HuH-7.5 (cell line): ENCODE results near the gene ATXN7L3.
A peak's percentile ranks its signal among the peaks of the same experiment; 100 is the strongest.

Experiments
- DNase-seq: peaks from one replicate; pipeline ENCODE4 v3.0.0; 2011; ENCODE audit warnings: low spot score

ATXN7L3 gene

DNA sequence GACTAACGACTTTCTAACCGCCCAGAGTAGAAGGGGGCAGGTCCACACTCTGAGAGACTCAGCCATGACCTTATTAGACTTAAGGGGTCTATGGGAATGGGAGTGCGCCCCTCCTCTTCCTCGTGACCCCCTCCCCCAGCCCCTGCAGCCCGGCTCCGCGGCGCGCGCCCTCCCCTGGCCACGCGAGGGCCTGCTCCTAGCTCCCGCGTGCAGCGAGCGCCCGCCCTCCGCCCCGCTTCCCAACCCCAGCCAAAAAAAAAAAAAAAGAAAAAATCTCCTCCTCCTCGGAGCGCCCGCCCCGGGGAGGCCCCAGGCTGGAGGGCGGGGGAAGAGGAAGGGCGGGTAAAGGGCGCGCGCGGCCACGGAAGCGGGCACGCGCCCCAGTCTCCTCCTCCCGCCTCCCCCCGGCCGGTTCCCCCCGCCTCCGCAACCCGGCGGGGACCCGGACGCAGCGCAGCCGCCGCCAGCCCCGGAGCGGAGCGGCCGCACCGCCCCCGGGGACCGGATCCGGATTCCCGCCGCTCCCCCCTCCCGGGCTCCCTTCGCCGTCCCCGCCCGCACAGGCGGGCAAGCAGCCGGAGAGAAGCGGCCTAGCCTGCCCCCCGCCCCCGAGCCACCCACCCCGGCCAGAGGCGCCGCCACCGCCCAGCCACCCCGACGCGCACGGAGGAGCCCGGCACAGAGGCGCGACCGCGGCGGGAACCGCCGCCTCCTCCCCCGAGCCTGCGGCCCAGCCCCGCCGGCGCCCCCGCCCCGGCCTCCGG lies 18.8 kb upstream of the ATXN7L3 start:
- DNase-seq: peak; percentile 85

DNA sequence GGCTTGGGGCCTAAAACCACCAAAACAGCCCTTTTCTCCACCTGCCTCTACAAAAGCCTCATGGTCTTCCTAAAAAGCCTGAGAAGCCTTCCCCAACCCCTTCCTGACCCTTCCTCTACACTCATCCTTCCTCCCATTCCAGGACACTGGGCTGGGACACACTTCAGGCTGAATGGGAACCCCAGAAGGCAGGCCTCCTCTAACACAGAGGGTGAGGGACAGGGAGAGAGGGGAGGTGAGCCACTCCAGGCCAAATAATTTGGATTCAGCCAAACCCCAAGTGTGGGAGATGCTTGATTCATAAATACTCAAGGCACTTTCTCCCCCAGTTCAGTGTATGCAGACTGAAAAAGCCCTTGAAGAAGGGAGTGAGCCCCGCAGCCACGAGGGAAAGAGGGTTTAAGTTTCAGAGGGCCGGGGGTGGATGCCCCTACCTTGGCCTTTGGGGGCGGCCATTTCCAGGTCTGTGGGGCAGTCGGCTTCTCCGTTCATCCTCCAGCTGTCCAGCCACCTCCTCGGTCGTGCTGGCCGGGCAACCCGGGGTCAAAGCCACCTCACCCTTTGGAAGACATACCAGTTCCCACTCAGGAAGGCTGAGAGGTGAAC lies 18.2 kb upstream of the ATXN7L3 start:
- DNase-seq: no peak

- DNase-seq: no peak
These were observed 17.0 kb upstream of the ATXN7L3 start for GRCh38 chr17:44216694-44217093.

- DNase-seq: no peak
These were observed 16.5 kb upstream of the ATXN7L3 start for GRCh38 chr17:44216173-44216572.

- DNase-seq: no peak
These were observed 15.2 kb upstream of the ATXN7L3 start for GRCh38 chr17:44214896-44215295.

- DNase-seq: no peak
These were observed 14.5 kb upstream of the ATXN7L3 start for GRCh38 chr17:44214230-44214494.

GRCh38 chr17:44213403-44214229 lies 13.9 kb upstream of the ATXN7L3 start:
- no peak for DNase-seq

GRCh38 chr17:44212507-44213402 lies 13.1 kb upstream of the ATXN7L3 start:
- no peak for DNase-seq

DNA sequence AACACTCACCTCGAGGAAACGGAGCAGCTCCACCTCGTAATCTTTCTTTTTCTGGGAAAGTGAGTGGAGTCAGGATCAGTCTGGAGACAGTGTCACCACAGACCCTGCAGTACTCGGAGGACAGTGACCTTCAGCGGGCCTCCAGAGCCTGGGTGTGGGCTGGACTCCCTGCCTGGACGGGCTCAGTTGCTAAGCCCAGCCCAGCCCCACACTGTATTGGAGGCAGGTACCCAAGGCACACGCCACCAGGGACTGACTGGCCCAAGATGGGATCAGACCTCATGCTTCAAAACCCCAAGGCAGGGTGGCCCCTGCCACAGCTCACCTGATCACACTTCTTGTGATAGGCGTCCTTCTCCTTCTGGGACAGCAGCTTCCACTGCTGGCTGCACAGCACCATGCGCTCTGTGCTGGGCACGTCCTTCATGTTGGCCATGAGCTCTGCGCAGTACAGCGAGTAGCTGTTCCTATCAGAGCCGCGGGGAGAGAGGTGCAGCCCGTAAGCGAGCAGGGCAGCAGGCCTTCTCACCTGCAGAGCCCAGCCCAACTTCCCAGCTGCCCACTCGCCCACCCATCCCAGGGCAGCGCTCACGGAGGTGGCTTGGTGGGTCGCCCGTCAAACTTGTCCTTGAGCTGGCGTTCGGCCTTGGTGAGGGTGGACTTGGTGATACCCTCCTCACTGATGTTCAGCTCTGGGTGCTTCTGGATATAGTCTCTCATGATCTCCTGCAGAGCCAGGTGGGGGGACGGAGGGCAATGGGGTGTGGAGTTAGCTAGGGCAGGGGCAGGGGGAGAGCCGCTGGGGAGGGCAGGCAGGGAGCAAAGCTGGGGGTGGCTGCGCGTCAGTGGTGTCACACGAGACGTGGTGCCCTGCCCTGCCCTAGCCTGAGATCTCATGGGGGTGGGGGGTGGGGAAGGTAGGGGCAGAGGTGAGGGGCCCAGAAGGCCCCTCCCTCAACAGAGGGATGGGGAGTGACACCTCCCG lies 11.9 kb upstream of the ATXN7L3 start:
- no peak for DNase-seq

GRCh38 chr17:44210342-44211192 lies 10.9 kb upstream of the ATXN7L3 start:
- DNase-seq: peak; percentile 93

DNA sequence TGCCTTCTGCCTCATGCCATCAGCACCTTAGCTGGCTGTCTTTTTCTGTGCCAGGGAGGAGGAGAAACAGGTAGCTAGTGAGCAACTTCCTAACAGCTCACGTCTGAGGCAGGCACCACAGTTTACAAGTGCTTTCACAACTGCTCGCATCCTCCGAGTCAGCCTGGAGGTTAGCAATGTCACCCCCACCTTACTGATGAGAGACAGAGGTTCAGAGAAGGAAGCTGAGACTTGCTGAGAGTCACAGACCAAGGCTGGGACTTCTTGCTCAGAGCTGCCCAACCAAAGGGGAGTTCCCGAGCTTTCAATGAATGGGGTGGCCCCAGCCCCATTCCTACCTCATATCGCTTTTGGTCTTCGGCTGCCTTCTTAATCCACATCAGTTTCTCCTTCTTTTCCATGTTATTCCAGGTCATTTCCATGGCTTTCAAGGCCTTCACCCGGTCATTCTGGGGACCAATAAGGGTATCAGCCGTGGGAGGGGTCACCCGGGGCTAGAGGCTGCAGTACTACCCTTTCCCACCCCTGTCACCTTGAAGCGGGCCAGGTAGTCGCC lies 10.2 kb upstream of the ATXN7L3 start:
- no peak for DNase-seq

- DNase-seq: no peak
These were observed 8.1 kb upstream of the ATXN7L3 start for GRCh38 chr17:44207743-44208142.

DNA sequence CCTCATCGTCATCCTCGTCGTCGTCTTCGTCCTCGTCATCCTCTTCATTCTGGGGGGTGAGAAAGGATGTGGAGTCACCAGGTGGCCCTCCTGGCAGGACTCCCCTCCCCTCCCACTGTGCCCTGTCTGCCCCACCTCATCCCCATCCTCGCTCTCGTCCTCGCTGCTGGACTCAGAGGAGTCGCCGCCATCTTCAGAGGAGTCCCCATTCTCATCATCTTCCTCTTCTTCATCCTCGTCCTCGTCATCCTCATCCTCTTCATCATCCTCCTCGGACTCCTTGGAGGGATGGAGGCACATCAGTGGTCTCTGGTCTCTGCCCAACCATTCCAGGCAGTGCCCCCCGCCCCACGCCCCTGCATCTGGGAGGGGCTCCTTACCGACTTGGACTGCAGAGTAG lies 7.6 kb upstream of the ATXN7L3 start:
- DNase-seq: no peak

- no peak for DNase-seq
These were observed 7.1 kb upstream of the ATXN7L3 start for GRCh38 chr17:44206825-44207155.

GRCh38 chr17:44205962-44206824 lies 6.5 kb upstream of the ATXN7L3 start:
- no peak for DNase-seq

- no peak for DNase-seq
These were observed 4.8 kb upstream of the ATXN7L3 start for GRCh38 chr17:44204441-44204882.

- DNase-seq: peak; percentile 66
These were observed 4.2 kb upstream of the ATXN7L3 start for GRCh38 chr17:44203731-44204440.

DNA sequence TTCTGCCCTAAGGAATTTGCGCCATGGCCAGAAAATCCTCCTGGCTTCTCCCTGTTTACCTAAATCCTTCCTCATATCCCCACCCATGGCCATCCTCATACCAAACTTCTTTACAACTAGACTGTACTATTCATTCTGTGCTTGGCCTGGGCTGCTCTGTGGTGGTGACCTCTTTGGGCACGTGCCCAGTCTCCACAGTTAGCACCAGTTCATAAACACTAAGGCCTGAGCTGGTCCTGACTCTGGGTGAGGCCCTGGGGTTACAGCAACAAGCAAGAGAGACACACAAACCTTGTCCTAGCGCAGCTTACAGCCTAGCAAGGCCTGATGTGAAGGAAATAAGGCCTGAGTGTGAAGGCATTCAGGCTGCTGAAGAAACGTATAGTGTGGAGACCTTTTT lies 3.1 kb upstream of the ATXN7L3 start:
- DNase-seq: no peak
